Activated naive CD8-positive, alpha-beta T cell (primary cell): ENCODE results near the gene FBXO28.
A peak's percentile ranks its signal among the peaks of the same experiment; 100 is the strongest.

ENCODE experiments used
- H3K27ac Mint-ChIP-seq: one replicate; pipeline ENCODE4 v1.8.0; 2021; ENCODE audit warnings: mixed read lengths
- H3K27me3 Mint-ChIP-seq: one replicate; pipeline ENCODE4 v1.8.0; 2021; ENCODE audit warnings: mixed read lengths
- H3K36me3 Mint-ChIP-seq: one replicate; pipeline ENCODE4 v1.8.0; 2021; ENCODE audit warnings: mixed read lengths
- H3K4me1 Mint-ChIP-seq: one replicate; pipeline ENCODE4 v1.8.0; 2021; ENCODE audit warnings: low read depth, mixed read lengths
- H3K4me3 Mint-ChIP-seq: one replicate; pipeline ENCODE4 v1.8.0; 2021; ENCODE audit warnings: mild to moderate bottlenecking, mixed read lengths
- H3K9me3 Mint-ChIP-seq: one replicate; pipeline ENCODE4 v1.8.0; 2021; ENCODE audit warnings: low read depth, mixed read lengths

FBXO28 gene

GRCh38 chr1:224085421-224086108 lies 28.3 kb upstream of the FBXO28 start:
- H3K27ac Mint-ChIP-seq: no peak overlapping the region
- H3K27me3 Mint-ChIP-seq: peaks cover 14% of the 10 kb centered on the region
- H3K4me1 Mint-ChIP-seq: no peaks in the 10 kb centered on the region
- no peak overlapping the region for H3K4me3 Mint-ChIP-seq
- H3K36me3 Mint-ChIP-seq: peaks cover 2% of the 10 kb centered on the region
- H3K9me3 Mint-ChIP-seq: no peaks in the 10 kb centered on the region

DNA sequence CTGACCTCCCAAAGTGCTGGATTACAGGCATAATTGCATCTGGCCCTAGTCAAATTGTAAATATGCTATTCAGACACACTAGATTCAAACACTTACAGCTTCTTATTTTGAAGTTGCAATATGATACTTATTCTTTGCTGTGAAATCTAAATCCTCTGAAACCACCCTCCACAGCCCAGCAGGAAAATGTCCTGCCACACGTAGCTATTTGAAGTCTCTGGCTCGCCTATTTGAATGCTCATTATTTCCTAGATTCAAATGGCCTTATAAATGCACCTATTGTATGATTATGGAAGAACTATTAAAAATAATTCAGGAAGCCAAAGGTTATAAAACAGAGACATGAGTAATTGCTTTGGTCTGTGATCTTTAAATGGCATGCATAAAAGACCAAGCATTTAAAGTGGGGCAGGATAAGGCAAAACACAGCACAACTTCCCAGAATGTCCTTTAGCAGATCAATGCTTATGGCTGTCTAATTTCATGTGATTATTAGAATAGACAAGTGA lies 26.6 kb upstream of the FBXO28 start:
- H3K27me3 Mint-ChIP-seq: peaks cover 15% of the 10 kb centered on the region

GRCh38 chr1:224089583-224089982 lies 24.3 kb upstream of the FBXO28 start:
- peaks cover 15% of the 10 kb centered on the region for H3K27me3 Mint-ChIP-seq

More for the DNA sequence above, 26.6 kb upstream of the FBXO28 start:
- Mint-ChIP-seq H3K9me3 (no peaks in the 10 kb centered on the region), H3K4me1 (no peaks in the 10 kb centered on the region), H3K4me3 (no peak overlapping the region), H3K27ac (no peak overlapping the region), H3K36me3 (peaks cover 5% of the 10 kb centered on the region)

DNA sequence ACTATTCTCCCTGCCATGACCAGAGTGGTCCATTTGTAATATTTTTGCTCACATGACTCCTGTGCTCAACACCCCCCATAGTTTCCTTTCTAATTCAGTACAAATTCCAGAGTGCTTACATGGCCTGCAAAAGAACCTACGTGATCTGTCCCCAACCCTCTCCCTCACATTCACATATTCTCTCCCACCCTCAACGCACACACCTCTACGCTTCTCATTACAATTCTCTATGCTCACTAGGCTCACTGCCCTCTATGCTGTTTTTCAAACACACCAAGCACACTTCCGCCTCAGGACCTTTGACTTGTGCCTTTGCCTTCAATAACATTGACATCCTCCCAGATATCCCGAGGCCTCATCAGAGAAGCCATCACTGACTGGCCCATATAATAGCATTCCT lies 23.8 kb upstream of the FBXO28 start:
- no peaks in the 10 kb centered on the region for H3K4me1 Mint-ChIP-seq
- peaks cover 5% of the 10 kb centered on the region for H3K36me3 Mint-ChIP-seq
- H3K4me3 Mint-ChIP-seq: no peak overlapping the region
- H3K27me3 Mint-ChIP-seq: peaks cover 15% of the 10 kb centered on the region
- H3K9me3 Mint-ChIP-seq: no peaks in the 10 kb centered on the region
- no peak overlapping the region for H3K27ac Mint-ChIP-seq

More at GRCh38 chr1:224089583-224089982, 24.3 kb upstream of the FBXO28 start:
- no peak overlapping the region for H3K27ac Mint-ChIP-seq
- no peaks in the 10 kb centered on the region for H3K9me3 Mint-ChIP-seq
- no peaks in the 10 kb centered on the region for H3K4me1 Mint-ChIP-seq
- peaks cover 5% of the 10 kb centered on the region for H3K36me3 Mint-ChIP-seq
- H3K4me3 Mint-ChIP-seq: no peak overlapping the region

DNA sequence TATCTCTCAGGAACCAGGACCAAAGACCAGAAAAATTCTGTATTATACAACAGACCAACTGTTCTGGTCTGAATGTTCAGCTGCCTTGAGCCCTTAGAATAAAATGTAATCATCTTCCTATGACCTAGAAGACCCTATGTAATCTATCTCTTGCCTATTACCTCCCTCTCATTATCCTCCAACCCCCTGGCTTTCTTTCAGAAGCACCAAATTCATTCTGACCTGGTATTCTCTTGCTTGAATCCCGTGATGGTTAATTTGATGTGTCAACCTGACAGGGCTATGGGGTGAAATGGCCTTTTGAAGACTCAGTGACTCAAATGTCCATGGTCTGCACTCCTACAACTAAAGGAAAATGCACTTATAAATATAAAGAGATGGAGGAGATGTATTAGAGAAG lies 21.8 kb upstream of the FBXO28 start:
- Mint-ChIP-seq H3K4me3 (no peak overlapping the region), H3K27me3 (peaks cover 18% of the 10 kb centered on the region), H3K4me1 (no peaks in the 10 kb centered on the region), H3K9me3 (no peaks in the 10 kb centered on the region), H3K27ac (no peak overlapping the region), H3K36me3 (peaks cover 5% of the 10 kb centered on the region)

- Mint-ChIP-seq H3K4me3 (no peak overlapping the region), H3K36me3 (peaks cover 3% of the 10 kb centered on the region), H3K27ac (no peak overlapping the region), H3K9me3 (no peaks in the 10 kb centered on the region), H3K27me3 (peaks cover 18% of the 10 kb centered on the region), H3K4me1 (no peaks in the 10 kb centered on the region)
These were observed 21.3 kb upstream of the FBXO28 start for GRCh38 chr1:224092601-224093000.

DNA sequence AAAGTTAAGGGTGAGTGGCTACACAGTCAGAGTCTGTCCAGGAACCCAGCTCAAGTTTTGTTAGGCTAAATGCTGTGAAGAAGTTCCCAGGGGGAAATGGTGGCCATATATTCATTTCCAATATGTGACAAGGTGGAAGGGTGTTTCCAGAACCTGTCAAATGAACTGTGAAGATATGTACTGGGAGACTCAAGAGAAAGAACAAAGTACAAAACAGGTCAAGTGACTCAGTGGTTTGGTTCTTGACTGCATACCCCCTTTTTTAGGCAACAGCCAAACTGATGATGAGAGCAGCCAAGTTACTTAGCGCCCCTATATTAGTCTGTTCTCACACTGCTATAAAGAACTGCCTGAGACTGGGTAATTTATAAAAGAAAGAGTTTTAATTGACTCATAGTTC lies 18.6 kb upstream of the FBXO28 start:
- Mint-ChIP-seq H3K4me1 (no peaks in the 10 kb centered on the region), H3K36me3 (peaks cover 3% of the 10 kb centered on the region)

DNA sequence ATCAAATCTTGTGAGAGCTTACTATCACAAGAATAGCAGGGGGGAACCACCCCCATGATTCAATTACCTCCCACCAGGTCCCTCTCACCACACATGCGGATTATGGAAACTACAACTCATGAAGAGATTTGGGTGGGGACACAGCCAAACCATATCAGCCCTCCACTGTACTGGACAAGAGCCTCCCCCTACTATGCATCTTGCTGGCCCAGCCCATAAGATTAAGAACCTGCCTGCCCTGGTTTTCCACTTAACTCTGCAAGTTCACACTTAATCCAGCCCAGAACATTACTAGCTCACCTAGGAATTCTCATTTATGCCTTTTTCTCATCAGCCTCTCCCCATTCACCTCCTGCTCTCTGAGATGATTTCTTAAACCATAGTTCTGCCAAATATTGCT lies 18.0 kb upstream of the FBXO28 start:
- Mint-ChIP-seq H3K4me1 (no peaks in the 10 kb centered on the region), H3K9me3 (no peaks in the 10 kb centered on the region), H3K36me3 (peaks cover 3% of the 10 kb centered on the region), H3K4me3 (no peak overlapping the region), H3K27me3 (peaks cover 7% of the 10 kb centered on the region), H3K27ac (no peak overlapping the region)

More for the DNA sequence above, 18.6 kb upstream of the FBXO28 start:
- no peak overlapping the region for H3K27ac Mint-ChIP-seq
- no peaks in the 10 kb centered on the region for H3K9me3 Mint-ChIP-seq
- H3K27me3 Mint-ChIP-seq: peaks cover 8% of the 10 kb centered on the region
- no peak overlapping the region for H3K4me3 Mint-ChIP-seq

DNA sequence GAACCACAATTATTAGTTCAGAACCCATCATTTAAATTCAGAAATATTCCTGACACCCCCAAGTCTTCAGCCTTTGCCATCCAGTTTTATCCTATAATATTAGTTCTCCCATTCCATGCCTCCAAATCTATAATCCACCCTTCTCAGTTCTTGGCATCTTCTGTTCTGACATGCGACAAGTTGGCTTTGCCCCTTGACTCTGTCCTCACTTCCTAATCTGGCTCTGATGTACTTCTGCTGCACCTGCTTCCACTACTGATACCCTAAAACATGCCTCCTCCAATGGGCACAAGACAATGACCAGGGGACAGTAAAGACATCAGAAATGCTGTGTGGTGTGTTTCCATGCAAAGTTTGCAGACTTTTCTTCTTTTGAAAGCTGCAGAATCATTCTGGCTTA lies 17.1 kb upstream of the FBXO28 start:
- Mint-ChIP-seq H3K4me1 (no peaks in the 10 kb centered on the region), H3K36me3 (no peaks in the 10 kb centered on the region), H3K9me3 (no peaks in the 10 kb centered on the region)

DNA sequence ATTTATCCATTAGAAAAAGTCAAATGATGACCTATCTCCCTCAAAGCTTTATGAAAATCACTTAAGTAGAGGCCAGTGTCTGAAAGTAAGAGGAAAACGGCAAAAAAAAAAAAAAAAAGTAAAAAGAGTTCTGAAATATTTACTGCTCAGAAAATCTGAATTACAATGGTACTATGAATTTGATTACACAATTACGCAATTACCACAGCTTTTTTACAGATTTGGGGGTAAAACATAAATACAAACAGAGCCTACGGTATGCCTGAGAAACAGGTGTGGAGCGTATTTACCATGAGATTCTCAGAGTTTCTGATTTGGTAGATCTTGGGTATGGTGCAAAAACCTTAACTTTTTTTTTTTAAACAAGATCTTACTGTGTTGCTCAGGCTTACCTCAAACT lies 15.9 kb upstream of the FBXO28 start:
- no peak overlapping the region for H3K4me3 Mint-ChIP-seq
- no peaks in the 10 kb centered on the region for H3K4me1 Mint-ChIP-seq
- no peak overlapping the region for H3K27ac Mint-ChIP-seq
- no peaks in the 10 kb centered on the region for H3K36me3 Mint-ChIP-seq
- H3K9me3 Mint-ChIP-seq: no peaks in the 10 kb centered on the region
- H3K27me3 Mint-ChIP-seq: peaks cover 4% of the 10 kb centered on the region

More for the DNA sequence above, 17.1 kb upstream of the FBXO28 start:
- no peak overlapping the region for H3K4me3 Mint-ChIP-seq
- peaks cover 5% of the 10 kb centered on the region for H3K27me3 Mint-ChIP-seq
- H3K27ac Mint-ChIP-seq: no peak overlapping the region

DNA sequence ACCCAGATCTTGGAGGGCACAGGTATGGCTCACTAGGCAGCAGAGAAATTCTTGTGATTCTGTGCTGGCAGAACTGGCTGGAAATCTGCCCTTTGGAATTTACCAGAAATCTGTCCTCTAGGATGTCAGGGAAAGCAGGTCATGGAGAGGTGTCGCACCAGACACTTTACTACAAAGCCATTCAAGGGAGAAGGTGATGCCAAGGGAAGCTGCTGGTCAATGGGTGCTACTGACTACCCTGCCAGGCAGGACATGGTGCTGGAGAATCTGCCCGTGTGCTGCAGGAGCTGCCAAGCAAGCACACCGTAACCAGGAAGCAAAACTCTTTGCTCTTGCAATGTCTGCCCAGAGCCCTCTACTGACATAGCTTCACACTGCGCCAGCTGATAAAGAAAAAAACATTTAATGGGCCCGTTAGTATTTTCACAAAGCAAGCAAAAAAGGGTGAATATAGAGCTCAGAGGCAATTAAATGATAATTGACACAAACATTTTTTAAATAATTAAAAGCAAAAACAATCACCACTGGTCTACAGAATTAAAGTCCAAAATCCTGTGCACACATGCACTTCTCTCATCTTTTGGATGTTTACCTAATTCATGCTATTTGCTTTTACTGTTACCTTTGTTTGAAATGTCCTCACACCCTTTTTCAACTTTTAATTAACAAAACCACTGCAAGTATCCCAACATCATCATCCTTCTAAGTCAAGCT lies 7.2 kb upstream of the FBXO28 start:
- peaks cover 2% of the 10 kb centered on the region for H3K4me1 Mint-ChIP-seq
- no peak overlapping the region for H3K27ac Mint-ChIP-seq
- peaks cover 10% of the 10 kb centered on the region for H3K27me3 Mint-ChIP-seq
- H3K4me3 Mint-ChIP-seq: no peak overlapping the region
- no peaks in the 10 kb centered on the region for H3K9me3 Mint-ChIP-seq
- no peaks in the 10 kb centered on the region for H3K36me3 Mint-ChIP-seq

GRCh38 chr1:224107282-224107625 lies 6.7 kb upstream of the FBXO28 start:
- Mint-ChIP-seq H3K27ac (no peak overlapping the region), H3K9me3 (no peaks in the 10 kb centered on the region), H3K36me3 (no peaks in the 10 kb centered on the region), H3K4me3 (no peak overlapping the region), H3K4me1 (peaks cover 2% of the 10 kb centered on the region), H3K27me3 (peaks cover 10% of the 10 kb centered on the region)

- Mint-ChIP-seq H3K4me1 (peaks cover 8% of the 10 kb centered on the region), H3K27me3 (peaks cover 7% of the 10 kb centered on the region), H3K4me3 (no peak overlapping the region)
These were observed 4.9 kb upstream of the FBXO28 start for GRCh38 chr1:224108991-224109390.

GRCh38 chr1:224109981-224110380 lies 3.9 kb upstream of the FBXO28 start:
- no peak overlapping the region for H3K4me3 Mint-ChIP-seq
- no peaks in the 10 kb centered on the region for H3K36me3 Mint-ChIP-seq
- no peak overlapping the region for H3K27ac Mint-ChIP-seq
- no peaks in the 10 kb centered on the region for H3K9me3 Mint-ChIP-seq
- peaks cover 7% of the 10 kb centered on the region for H3K27me3 Mint-ChIP-seq
- peaks cover 9% of the 10 kb centered on the region for H3K4me1 Mint-ChIP-seq

More at GRCh38 chr1:224108991-224109390, 4.9 kb upstream of the FBXO28 start:
- Mint-ChIP-seq H3K27ac (no peak overlapping the region), H3K36me3 (no peaks in the 10 kb centered on the region), H3K9me3 (no peaks in the 10 kb centered on the region)

DNA sequence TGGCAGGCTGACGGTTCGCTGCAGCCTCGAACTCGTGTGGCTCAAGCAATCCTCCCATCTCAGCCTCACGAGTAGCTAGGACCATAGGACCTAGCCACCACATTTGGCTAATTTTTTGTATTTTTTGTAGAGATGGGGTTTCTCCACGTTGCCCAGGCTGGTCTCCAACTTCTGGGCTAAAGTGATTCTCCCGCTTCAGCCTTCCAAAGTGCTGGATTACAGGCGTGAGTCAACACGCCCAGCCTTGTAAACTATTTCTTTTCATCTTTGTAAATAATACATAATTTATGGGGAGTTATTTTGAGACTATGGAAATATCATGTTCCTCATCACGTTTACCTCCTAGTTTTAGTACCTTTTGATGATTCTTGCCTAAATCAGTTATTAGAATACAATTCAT lies 906 bp upstream of the FBXO28 start:
- Mint-ChIP-seq H3K9me3 (no peaks in the 10 kb centered on the region), H3K27me3 (peaks cover 7% of the 10 kb centered on the region), H3K36me3 (no peaks in the 10 kb centered on the region), H3K4me3 (peak overlapping the region; percentile 91), H3K4me1 (peaks cover 23% of the 10 kb centered on the region), H3K27ac (no peak overlapping the region)
